HG03196 (cell line): Measurements from ENCODE around the gene PCBP3.
"Not testable (repeated sequence)": the region's sequence is repeated elsewhere in the genome, so short reads cannot be mapped to it uniquely, and the experiment has no call there.

ENCODE experiments used
- ATAC-seq: cut with Tn5 transposase; IDR thresholded peaks from one replicate; pipeline ENCODE4 v1.9.1; 2021; ENCODE audit not compliant: unreplicated experiment

PCBP3 gene

DNA sequence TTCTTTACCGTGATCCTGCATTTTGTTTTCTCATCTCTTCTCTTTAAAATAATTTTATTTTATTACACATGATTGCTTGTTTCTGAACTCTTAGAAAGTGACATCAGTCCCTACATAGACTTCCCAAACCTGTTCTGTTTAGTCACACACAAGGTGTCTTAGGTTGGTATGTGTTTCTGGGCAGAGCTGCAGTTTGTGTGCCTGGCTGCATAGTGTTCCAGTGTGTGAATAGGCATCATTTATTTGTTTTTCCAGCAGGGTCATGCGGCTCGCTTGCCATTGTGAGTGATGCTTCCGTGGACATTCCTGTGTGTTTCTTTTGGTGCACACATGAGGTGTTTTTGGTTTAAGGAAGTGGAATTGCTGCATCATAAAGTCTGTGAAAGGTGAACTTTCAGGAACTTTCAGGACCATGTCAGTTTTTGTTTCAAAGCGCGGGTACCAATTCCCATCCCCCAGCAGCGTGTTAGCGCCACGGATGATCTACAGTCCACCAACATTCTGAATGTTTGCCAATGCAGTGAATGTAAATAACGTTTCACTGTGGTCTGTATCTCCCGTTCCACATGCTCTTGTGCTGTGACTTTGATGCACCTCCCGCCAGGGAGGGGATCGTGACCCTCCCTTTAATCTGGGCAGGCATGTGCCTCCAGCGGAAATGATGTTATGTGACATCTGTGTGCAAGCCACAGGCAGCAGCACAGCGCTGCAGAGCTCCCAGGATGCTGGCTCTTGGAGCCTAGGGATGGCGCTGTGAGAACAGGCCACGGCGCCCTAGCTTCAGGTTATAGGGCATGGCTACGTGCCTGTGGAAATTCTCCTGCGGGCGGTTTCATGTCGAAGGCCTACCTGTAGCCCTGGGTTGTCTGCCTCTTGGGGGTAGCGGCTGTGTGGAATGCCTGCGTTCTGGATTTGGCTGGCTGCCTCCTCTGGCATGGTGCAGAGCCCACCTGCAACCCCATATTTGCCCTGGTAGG is 193.5 kb downstream of the PCBP3 start:
- no peak for ATAC-seq

GRCh38 chr21:45837936-45838335 is 194.4 kb downstream of the PCBP3 start:
- no peak for ATAC-seq

GRCh38 chr21:45838634-45839033 is 195.1 kb downstream of the PCBP3 start:
- ATAC-seq = no peak

DNA sequence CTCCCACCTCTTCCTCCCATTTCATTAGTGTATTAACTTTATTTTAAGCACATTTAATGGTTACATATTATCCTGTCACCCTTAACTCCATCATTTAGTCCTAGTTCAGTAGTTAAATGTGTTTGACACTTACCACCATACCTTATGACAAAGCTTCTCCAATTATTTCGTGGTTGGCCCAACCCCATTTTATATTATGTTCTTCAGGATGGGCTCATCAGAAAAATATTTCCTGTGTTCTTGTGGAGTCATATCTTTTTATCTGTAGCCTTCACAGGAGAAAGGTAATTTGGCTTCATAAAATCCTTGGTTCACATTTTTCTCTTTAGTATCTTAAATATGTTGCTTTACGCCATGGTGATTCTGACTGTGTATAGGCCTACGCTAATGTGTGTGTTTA is 195.7 kb downstream of the PCBP3 start:
- no peak for ATAC-seq

DNA sequence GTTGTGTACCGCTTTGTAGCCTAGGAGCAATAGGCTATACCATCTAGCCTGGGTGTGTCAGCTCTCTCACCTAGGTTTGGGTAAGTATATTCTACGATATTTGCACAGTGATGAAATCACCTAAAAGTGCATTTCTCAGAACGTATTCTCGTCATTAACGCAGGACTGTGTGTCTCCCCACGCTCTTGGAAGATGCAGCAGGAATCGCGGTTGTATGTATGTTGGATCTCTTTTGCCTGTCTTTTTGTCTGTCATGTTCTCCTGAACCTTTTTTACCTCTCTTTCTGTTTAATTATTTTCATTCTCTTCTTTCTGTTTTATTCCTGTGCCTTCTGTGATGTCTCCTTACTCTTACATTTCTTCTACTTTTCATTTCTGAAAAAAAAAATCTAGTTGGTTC is 197.5 kb downstream of the PCBP3 start:
- ATAC-seq = no peak

- no peak for ATAC-seq
Measured at GRCh38 chr21:45843426-45843825, 199.9 kb downstream of the PCBP3 start.

DNA sequence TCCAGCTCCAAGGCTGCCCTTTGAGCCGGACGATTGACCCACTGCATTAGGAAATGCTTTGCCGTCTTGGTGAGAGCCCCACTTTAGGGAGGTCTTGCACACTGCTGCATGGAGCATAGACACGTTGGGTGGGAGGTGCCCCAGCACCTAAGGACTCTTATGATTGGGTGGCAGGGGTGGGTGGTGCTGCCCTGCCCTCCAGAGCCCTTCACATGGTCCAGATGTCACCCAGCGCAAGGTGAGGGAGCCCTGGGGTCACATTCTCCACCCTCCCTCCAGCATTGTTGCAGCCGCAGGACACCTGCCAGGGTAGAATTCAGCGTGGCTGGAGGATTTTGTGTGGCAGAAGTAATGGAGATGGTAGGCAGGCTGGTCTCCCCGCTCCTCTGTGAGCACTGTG is 200.7 kb downstream of the PCBP3 start:
- no peak for ATAC-seq

- ATAC-seq = no peak
Measured at GRCh38 chr21:45845063-45845769, 201.7 kb downstream of the PCBP3 start.

- ATAC-seq = no peak
Measured at GRCh38 chr21:45845770-45846090, 202.2 kb downstream of the PCBP3 start.

DNA sequence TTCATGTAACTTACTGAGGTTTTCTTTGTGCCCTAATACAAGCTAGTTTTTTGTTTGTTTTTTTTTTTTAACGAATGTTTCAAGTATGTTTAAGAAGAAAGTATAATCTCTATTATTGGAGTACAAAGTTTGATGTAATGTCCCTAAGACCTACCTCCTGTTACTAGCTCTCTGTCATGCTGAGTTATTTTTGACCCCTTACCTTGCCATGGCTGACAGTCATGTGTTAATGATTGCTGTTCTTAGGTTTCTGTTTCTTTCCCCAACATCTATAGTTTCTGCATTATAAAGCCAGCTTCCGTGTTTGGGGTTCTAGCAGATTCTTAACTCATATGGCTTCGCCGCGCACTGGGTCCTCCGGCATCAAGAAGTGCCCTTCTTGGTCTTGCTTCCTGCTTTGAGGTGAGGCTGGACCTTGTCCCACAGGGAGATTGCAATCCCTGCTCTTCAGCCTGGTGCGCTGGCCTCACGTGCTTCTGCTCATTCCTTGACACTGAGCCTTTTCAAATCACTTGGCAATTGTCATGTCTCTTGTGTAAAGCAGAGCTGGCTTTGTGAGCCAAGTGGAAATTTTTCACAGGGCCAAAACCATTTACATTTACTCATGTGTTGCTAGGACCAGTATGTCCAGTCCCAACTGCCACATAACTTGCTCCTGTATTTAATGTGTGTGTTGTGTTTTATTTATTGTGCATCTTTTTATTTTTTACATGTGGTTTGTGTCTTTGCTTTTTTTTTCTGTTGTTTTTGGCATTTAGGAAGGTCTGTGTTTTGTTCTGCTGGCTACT is 203.0 kb downstream of the PCBP3 start:
- no peak for ATAC-seq

DNA sequence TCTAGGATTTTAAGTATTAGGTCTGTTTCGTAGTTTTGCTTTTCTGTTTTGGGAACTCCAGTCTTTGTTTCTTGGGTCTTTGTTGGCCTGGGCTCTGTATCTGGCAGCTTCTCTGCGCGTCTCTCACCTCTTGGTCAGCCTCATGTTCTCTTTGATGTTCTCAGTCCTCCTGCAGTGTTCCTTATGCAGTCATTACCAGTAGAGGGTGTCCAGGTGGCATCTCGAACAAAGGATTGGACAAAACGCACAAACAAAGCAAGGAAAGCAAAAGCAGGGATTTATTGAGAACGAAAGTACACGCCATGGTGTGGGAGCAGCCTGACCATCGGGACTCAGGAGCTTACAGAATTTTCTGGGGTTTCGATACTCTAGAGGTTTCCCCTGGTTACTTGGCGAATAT is 204.3 kb downstream of the PCBP3 start:
- ATAC-seq = no peak

GRCh38 chr21:45848331-45848730 is 204.8 kb downstream of the PCBP3 start:
- no peak for ATAC-seq

- no peak for ATAC-seq
Measured at GRCh38 chr21:45848805-45849204, 205.3 kb downstream of the PCBP3 start.

DNA sequence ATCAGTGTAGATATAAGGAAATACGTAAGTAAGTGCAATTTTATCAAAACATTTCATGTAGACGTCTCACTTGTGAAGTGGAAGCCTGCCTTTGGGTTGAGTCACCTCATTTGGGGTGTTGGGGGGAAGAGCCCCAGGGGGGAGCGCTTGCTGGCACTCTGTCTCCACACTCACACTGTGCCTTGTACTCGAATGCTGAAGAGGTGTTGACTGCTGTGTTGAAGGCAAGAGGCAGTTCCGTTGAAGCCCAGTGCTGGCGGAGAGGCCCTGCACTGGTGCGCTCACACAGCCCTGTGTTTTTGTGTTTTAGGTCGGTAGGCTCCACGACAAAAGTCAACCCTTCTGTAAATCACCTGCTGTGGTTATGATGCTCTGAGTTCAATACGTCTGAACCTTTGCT is 206.1 kb downstream of the PCBP3 start:
- no peak for ATAC-seq

- ATAC-seq = no peak
Measured at GRCh38 chr21:45850181-45850580, 206.7 kb downstream of the PCBP3 start.

GRCh38 chr21:45852386-45852785 is 208.9 kb downstream of the PCBP3 start:
- ATAC-seq = not testable (repeated sequence)

- no peak for ATAC-seq
Measured at GRCh38 chr21:45852886-45853400, 209.4 kb downstream of the PCBP3 start.

GRCh38 chr21:45853703-45854342 is 210.3 kb downstream of the PCBP3 start:
- ATAC-seq = no peak

DNA sequence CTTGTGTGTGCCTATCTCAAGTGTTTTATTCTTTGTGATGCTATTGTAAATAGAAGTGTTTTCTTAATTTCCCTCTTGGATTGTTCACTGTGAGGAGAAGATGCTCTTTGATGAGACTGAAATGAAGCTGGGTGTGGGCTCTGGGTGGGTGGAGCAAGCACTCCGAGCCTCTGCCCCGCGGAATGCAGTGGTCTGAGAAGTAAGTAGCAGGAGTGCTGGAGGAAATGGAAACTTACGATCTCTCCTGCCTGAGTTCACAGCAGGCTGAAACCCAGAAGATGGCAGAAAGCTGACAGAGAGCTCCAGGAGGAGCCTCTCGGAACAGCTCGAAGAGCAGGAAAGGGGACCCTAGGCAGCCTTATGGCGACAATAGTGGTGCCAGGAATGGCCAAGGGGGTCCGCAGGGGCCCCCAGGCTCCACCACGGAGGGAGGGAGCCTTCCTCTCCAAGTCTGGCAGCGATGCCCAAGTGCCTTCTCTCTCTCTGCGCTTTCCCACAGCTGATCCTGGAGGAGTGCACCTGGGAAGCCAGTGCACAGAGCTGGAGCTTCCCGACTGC is 211.2 kb downstream of the PCBP3 start:
- no peak for ATAC-seq

DNA sequence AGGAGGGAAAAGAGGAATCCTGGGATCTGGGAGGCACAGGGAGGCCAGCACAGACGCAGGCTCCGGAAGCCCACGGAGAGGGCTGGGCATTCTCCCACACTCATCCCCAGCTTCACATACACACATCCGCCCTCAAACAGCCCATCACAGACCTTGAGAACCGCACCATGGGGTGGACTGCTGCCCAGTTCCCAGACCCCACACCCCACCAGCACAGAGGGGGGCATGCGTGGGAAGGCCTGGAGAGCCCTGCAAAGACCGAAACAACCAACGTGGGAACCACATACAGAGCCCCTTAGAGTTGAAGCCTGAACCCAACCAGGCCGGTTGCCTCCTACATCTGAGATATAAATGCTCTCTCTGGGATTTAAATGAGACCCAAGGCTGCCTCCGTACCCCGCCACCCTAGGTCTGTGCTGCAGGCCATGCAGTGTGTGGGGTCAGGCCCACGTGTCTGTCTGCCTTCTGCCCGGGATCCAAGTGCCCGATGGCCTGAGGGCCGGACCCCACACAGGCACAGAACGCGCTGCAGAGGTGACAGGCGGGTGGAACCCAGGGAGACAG is 211.8 kb downstream of the PCBP3 start:
- ATAC-seq = no peak
